ENCODE results near the gene KIAA1217. TPM values are rescaled to one million over a fixed set of nuclear protein-coding genes. Genes with fewer than 3 reads are reported as not detected.

Gene KIAA1217
- polyA plus RNA-seq, 1 of the 3 experiments (the other 2 are of a cell fraction) = 7.2 TPM

DNA sequence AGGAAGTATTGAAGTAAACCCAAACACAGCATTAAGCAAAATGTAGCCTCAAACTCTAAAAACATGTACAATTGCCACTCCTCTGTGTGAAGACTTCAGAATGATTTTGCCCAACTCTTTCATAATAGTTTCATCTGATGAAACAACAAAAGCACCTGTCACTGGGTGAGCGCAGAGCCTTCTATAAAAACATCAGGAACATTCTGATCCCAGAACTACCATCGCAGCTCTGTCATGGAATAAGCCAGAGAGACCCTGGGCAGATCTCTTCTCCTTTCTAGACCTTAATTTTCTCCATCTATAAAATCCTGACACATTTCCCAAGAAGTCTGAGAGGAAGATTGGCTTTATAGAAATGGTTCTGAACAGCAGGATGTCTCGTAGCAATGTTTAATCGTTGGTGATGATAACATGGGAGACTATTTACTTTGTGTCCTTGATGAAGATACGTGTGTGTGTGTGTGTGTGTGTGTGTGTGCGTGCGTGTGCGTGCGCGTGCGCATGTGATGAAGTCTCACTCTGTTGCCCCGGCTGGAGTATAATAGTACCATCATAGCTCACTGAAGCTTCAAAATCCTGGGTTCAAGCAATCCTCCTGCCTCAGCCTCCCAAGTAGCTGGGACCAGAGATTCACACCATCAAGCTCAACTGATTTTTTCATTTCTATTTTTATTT lies 198.0 kb downstream of the KIAA1217 start:
- Histone ChIP-seq H3K9ac (no peak overlapping the region), H3K4me2 (no peak overlapping the region), H3K4me1 (ENCODE audit: control insufficient read depth in 1 of 2, insufficient read depth in 2 of 2, low read depth in 1 of 2, low read length in 1 of 2) (no peaks in the 10 kb centered on the region; a peak in 1 of 4 replicates), H4K20me1 (ENCODE audit: insufficient read depth) (no peaks in the 10 kb centered on the region), H3K9me2 (no peaks in the 10 kb centered on the region), H3K36me3 (replicated peaks in 1 of 2; ENCODE audit: control insufficient read depth in 1 of 2, insufficient read depth in 2 of 2, low read length in 1 of 2) (no peaks in the 10 kb centered on the region), H3F3A (replicated peaks; ENCODE audit: insufficient read depth) (no peaks in the 10 kb centered on the region), H3K4me3 (ENCODE audit: low read depth in 2 of 2, low read length in 1 of 2) (no peak overlapping the region), H3K27ac (ENCODE audit: low read depth in 2 of 2, low read length in 1 of 2) (no peak overlapping the region), H2AFZ (ENCODE audit: low read depth) (no peak overlapping the region), H3K9me3 (no peaks in the 10 kb centered on the region), H3K27me3 (ENCODE audit: insufficient read depth) (no peaks in the 10 kb centered on the region), H3K79me2 (ENCODE audit: insufficient read depth) (no peaks in the 10 kb centered on the region)
- 85% methylated on average over 9 of the region's 12 CpGs for WGBS (ENCODE audit: low lambda C conversion rate)
- ChIA-PET CTCF (interaction anchor here (1.3 kb wide), 1 partner anchor 22 kb away, joined by 3 read pairs; no protein-coding TSS in a partner anchor), POLR2A (no interaction called here)
- DNase-seq = no peak
- no peak for TF ChIP-seq MXI1 (IDR thresholded peaks at IDR 0.05; ENCODE audit: low read depth, low read length)
- no peak for TF ChIP-seq NRF1 (IDR thresholded peaks at IDR 0.05; ENCODE audit: low read depth, low read length)
- TF ChIP-seq, protein P1, sequence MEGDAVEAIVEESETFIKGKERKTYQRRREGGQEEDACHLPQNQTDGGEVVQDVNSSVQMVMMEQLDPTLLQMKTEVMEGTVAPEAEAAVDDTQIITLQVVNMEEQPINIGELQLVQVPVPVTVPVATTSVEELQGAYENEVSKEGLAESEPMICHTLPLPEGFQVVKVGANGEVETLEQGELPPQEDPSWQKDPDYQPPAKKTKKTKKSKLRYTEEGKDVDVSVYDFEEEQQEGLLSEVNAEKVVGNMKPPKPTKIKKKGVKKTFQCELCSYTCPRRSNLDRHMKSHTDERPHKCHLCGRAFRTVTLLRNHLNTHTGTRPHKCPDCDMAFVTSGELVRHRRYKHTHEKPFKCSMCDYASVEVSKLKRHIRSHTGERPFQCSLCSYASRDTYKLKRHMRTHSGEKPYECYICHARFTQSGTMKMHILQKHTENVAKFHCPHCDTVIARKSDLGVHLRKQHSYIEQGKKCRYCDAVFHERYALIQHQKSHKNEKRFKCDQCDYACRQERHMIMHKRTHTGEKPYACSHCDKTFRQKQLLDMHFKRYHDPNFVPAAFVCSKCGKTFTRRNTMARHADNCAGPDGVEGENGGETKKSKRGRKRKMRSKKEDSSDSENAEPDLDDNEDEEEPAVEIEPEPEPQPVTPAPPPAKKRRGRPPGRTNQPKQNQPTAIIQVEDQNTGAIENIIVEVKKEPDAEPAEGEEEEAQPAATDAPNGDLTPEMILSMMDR (IDR thresholded peaks at IDR 0.05) = no peak
- no peak for TF ChIP-seq TCF12 (IDR thresholded peaks at IDR 0.05)
- TF ChIP-seq EZH2phosphoT487 (IDR thresholded peaks at IDR 0.05; ENCODE audit: borderline replicate concordance, low read depth) = no peak
- TF ChIP-seq, protein P2, sequence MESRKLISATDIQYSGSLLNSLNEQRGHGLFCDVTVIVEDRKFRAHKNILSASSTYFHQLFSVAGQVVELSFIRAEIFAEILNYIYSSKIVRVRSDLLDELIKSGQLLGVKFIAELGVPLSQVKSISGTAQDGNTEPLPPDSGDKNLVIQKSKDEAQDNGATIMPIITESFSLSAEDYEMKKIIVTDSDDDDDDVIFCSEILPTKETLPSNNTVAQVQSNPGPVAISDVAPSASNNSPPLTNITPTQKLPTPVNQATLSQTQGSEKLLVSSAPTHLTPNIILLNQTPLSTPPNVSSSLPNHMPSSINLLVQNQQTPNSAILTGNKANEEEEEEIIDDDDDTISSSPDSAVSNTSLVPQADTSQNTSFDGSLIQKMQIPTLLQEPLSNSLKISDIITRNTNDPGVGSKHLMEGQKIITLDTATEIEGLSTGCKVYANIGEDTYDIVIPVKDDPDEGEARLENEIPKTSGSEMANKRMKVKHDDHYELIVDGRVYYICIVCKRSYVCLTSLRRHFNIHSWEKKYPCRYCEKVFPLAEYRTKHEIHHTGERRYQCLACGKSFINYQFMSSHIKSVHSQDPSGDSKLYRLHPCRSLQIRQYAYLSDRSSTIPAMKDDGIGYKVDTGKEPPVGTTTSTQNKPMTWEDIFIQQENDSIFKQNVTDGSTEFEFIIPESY (IDR thresholded peaks at IDR 0.05; ENCODE audit: borderline replicate concordance, low read depth) = no peak
- TF ChIP-seq EP300 (IDR thresholded peaks at IDR 0.05; ENCODE audit: borderline replicate concordance in 1 of 2, low read depth in 1 of 2, low read length in 1 of 2) = no peak
- TF ChIP-seq GABPA (IDR thresholded peaks at IDR 0.05; ENCODE audit: low read depth) = no peak
- TF ChIP-seq NFIC (IDR thresholded peaks at IDR 0.05; ENCODE audit: borderline replicate concordance) = no peak

DNA sequence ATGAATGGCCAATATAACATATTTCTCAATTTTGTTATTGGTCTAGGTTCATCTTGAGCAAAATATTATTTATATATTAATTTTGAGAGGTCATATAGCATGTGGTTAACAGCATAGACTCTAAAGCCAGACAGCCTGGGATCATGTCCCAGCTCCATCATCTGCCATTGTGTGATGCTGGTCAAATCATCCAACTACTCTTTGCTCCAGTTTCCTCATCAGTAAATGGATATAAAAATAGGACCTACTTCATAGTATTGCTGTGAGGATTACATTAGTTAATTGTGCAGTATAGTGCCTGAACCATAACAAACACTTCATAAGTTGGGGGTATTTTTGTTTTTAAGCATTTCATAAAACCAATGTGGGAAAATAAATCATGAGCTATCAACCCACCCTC lies 199.0 kb downstream of the KIAA1217 start:
- no peak overlapping the region for H2AFZ ChIP-seq (ENCODE audit: low read depth)
- no peaks in the 10 kb centered on the region for H3F3A ChIP-seq (replicated peaks; ENCODE audit: insufficient read depth)
- H3K4me2 ChIP-seq = no peak overlapping the region
- no peaks in the 10 kb centered on the region for H3K27me3 ChIP-seq (ENCODE audit: insufficient read depth)
- H3K9me2 ChIP-seq = no peaks in the 10 kb centered on the region
- CTCF ChIA-PET = interaction anchor here (1.2 kb wide), 1 partner anchor 14 kb away, joined by 3 read pairs; no protein-coding TSS in a partner anchor
- H3K4me3 ChIP-seq (ENCODE audit: low read depth in 2 of 2, low read length in 1 of 2) = no peak overlapping the region
- no peaks in the 10 kb centered on the region for H3K36me3 ChIP-seq (replicated peaks in 1 of 2; ENCODE audit: control insufficient read depth in 1 of 2, insufficient read depth in 2 of 2, low read length in 1 of 2)
- DNase-seq = no peak
- TF ChIP-seq, protein P3, sequence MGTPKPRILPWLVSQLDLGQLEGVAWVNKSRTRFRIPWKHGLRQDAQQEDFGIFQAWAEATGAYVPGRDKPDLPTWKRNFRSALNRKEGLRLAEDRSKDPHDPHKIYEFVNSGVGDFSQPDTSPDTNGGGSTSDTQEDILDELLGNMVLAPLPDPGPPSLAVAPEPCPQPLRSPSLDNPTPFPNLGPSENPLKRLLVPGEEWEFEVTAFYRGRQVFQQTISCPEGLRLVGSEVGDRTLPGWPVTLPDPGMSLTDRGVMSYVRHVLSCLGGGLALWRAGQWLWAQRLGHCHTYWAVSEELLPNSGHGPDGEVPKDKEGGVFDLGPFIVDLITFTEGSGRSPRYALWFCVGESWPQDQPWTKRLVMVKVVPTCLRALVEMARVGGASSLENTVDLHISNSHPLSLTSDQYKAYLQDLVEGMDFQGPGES (IDR thresholded peaks at IDR 0.05; ENCODE audit: low read depth, low read length) = no peak
- no peaks in the 10 kb centered on the region for H4K20me1 ChIP-seq (ENCODE audit: insufficient read depth)
- POLR2A ChIA-PET = no interaction called here
- H3K4me1 ChIP-seq (ENCODE audit: control insufficient read depth in 1 of 2, insufficient read depth in 2 of 2, low read depth in 1 of 2, low read length in 1 of 2) = no peaks in the 10 kb centered on the region; a peak in 1 of 4 replicates
- no peaks in the 10 kb centered on the region for H3K9me3 ChIP-seq
- no peak overlapping the region for H3K9ac ChIP-seq
- H3K79me2 ChIP-seq (ENCODE audit: insufficient read depth) = no peaks in the 10 kb centered on the region
- no peak overlapping the region for H3K27ac ChIP-seq (ENCODE audit: low read depth in 2 of 2, low read length in 1 of 2)
